ENCODE data around the gene INAFM1.

Gene INAFM1

DNA sequence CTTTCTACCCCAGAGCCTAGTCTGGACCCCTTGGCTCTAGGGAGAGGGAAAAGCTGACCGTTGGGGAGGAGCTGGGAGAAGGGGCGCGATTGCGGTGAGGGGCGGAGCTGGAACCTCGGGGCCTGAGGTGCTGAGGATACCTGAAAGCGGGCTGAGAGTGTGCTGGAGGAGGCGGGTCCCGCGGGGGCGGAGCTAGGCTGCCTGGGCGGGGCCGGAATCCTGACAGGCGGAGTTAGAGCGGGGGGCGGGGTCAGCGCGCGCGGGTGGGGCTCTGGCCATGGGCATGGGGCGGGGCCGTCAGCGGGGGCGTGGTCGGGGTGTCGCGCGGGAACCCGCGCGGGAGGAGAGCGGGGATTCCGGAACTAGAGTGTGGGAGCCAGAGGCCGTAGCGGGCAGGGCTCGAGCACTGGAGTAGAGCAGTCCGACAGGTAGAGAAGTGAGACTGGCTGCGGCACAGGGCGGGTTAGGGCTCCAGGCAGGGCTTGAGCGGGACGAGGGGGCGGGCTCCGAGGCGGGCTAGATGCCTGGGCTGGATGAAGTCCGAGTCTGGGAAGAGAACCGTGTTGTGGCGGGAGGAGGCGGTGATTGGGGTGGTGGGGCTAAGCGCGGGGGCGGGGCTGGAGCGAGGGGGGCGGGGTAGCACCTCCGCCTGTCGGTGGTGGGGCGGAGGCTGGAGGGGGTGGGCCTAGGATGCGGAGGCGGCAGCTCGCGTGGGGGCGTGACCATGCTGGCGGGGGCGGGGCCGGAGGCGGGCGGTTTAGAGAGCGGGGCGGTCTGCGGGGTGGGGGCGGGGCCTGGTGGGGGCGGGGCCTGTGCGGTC, at the start of gene INAFM1:
TSS of gene INAFM1 (plus strand) at position 815 of the 820 bp plus-strand sequence. CDS start 35 bp downstream, outside the sequence.
- peak; percentile 95 for DNase-seq

DNA sequence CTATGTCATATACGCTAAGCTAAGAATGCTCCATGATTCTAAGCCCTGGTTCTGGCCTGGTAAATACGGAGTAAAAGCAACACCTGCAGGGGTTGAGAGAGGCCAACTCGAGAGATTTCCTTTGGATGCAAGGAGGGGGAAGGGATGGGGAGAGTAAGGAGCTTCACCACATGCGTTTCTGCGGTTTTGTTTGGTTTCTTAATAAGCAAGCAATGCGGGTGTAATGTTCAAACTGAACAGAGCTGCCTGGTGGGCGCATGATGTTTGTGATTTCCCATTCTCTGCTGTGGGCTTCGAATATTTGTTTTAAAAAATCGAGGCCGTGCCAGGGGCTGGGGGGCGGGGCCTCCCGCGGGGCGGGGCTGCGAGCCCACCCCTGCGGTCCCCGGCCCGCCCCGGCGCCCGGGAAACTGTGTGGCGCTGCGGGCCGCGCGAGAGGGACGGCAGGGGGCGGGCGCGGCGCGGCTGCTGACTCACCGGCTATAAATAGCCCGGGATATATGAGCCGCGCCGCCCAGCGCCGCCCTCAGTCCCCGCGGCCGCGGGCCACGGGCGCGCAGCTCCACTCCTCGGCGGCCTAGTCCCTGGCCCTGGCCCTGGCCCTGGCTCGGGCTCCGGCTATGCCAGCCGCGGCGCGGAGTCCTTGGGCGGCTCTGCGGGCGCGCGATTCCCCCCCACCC, 48.8 kb upstream of the INAFM1 start:
- peak; percentile 94 for DNase-seq

DNA sequence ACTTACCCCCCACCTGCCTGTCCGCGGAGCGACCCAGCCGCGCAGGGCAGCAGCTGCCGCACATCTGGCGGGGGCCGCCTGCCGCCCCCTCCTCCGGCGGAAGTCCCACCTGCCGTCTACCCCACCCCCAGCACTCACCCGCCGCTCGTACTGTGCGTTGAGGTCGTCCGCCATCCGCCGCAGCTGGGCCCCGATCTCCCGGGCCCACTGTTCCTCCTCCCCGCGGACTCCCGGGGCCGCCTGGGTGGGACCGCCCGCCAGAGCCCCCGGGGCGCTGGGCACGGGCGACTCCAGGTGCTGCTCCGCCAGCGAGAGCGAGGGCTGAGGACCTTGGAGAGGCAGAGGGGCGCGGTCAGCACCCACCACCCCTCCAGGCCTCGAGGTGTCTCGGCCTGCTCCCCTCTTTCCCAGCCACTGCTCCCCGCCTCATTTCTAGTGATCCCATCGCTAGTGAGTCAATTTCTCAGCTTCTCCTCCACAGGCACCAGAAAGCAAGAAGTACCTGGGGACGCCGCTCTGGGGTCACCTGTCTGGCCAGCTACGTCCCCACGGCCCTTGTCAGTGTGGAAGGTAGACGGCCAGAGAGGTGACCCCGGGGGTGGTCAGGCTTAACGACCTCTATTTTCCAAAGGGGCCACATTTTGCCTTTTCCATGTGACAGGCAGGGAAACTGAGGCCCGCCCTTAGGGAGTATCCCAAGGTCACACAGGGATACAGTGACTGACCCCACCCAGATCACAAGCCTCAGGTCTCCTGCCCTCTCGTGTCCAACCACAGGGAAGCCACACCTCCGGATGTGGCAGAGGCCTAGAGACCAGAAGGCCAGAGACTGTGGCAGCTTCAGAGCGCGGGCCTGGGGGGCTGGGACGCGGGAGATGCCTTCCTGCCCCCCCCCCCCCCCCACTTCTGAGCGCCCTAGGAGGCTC, 48.0 kb upstream of the INAFM1 start:
- DNase-seq = peak; percentile 61

DNA sequence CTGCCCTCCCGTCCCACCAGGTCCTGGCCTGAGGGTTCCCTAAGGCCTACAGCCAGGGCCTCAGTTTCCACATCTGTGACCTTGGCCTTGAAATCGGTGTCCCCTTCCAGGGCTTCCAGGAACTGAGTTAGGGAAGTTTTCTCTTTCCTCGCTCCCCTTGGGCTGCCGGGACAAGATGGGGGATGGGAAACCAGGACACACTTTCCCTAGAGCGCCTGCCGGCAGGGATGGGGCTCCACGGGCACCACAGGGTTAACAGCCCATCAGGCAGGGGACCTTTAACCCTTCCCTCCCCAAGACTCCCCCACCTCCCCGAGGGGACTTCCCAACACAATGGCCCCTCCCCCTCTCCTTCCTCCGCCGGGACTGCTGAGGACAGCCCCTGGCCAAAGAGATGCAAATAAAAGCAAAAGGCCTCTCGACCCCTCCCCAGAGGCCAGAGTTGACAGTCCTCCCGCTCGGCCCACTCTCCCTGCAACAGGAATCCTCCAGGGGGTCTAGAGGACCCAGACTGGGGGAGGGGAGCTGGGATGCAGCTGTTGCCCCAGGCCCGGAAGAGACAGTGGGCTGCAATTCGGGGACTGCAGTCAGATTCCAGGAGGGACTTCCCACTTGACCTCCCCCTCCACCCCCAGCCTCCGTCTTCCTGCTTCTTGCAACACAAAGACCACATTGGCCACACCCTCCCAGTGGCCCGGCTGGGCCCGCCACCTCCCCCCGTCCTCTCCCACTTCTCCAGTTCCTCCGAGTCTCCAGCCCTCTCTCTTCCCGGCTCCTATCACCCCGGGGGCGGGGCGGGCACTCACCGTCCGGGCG, 47.1 kb upstream of the INAFM1 start:
- DNase-seq = peak; percentile 74

DNA sequence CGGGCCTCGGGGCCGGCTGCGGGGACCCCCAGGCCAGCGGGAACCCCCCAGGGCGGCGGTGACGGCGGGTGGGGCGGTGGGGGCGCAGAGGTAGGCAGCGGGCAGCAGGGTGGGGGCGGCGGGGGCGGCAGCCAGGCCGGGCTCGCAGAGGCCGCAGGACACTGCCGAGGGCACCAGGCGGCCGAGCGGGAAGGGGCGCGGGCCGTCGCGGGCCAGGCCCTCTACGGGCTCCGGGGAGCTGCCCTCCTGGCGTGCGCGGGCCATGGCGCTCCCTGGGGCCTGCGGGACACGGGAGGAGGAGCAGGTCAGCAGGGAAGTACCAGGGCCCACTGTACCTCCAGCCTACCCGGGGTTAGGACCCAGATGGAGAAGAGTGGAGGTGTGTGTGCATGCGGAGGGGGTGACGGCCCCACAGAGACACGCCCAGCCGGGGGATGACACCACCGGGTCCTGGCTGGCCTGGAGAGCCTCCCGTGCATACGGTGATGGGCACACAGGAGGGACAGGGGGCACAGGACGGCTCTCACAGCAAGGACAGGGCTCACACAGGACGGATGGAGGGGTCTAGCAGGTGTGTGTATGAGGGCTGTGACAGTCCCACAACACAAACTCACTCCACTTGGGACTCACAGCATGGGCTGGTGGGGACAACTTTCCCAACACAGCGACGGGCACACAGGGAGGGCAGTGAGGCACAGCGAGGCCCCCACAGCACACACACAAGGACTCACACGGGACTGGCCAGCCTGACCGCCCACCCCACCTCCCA, 46.3 kb upstream of the INAFM1 start:
- DNase-seq = peak; percentile 35

DNA sequence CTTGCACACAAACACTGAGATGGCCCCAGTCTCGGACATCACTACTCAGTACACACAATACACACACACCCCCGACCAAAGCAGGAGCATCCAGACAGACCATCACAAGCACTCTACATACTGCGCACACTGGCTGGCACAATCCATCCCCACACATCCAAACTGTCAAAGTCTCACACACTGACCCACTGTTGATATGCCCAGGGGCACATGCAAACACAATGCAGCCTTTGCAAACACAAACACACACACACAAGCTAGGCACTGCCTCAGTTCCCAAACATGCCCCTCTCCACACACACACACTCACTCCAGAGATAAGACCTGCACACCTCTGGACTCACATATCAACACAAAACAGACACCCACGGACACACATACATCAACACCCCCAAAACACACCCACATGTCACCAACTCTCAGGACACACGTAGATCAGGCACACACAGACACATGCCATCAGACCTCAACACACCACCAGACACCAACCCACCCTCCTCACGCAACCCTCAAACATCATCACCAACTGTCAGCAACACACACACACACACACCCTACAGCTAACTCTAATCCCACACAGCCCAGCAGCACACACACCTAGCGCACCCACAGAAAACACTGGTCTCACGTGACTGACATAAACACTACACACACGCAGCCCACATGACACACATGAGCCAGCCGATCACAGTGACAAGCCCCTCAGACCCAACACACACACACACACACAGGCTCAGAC, 45.6 kb upstream of the INAFM1 start:
- peak; percentile 49 for DNase-seq

DNA sequence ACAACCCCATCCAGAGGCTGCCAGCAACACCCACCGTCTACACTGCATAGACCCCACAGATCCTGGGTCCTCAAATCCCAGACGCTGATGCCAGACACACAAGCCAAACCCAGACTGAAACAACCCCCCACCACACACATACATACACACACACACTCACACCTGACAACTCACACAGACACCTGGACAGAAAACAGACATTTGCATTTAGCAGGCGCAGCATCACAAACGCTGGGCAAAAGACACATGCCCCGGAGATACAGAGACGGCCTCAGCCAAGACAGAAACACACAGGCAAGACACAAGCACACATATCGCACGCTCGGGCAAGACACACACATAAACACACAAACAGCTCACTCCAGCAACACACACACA, 45.0 kb upstream of the INAFM1 start:
- peak; percentile 49 for DNase-seq

DNA sequence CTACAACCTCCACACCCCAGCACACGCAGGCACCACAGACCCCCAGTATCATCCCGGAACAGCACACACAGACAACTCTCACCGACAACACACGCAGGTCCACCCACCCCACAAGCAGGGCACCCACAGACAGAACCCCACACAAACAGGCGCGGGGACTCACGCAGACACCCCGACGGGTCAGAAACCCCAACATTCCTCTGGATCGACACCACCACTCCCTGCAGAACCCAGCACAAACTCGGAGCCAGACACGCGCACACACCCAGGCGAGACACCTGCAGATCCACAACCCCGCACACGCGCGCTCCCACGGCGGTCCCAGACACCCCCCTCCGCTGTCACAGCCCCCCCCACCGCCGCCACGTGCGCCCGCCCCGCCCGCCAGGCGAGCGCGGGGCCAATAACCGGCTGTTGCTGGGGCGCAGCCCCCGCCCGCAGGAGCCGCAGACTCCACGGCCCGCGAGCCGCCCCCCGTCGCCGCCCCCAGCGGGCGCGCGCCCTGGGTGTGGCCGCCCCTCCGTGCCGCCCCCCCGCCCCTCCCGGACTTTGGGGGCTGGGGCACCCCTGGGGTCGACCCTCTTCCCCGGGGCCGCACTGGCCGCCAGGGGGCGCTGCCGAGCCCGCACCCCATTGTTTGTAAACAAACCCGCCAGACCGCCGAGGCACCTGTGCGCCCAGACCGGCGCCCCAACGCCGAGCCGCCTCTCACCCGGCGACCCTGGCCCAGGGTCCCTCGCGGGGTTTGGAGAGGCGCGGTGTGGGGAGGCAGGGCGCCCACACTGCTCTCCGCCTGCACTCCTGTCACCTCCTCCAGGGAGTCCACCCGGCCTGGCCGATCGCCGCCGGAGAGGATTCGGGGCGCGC, 44.4 kb upstream of the INAFM1 start:
- peak; percentile 60 for DNase-seq

DNA sequence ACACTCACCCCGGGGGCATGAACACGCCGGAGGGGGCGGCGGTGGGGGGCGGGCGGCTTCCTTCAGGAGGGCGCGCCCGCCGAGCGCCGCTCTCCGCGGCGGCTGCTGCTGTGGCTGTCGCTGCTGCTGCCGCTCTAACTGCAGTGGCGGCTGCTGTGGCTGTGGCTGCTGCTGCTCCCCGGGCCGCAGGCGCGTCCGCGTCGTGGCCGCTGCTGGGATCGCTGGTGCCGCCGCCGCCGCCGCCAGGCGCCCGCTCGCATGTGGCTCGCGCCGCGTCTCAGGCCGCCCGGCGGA, 43.8 kb upstream of the INAFM1 start, which contains the start of gene BBC3:
TSS of gene BBC3 (minus strand) at position 279 of the 294 bp plus-strand sequence. CDS start 2,768 bp downstream, outside the sequence.
- DNase-seq = no peak

DNA sequence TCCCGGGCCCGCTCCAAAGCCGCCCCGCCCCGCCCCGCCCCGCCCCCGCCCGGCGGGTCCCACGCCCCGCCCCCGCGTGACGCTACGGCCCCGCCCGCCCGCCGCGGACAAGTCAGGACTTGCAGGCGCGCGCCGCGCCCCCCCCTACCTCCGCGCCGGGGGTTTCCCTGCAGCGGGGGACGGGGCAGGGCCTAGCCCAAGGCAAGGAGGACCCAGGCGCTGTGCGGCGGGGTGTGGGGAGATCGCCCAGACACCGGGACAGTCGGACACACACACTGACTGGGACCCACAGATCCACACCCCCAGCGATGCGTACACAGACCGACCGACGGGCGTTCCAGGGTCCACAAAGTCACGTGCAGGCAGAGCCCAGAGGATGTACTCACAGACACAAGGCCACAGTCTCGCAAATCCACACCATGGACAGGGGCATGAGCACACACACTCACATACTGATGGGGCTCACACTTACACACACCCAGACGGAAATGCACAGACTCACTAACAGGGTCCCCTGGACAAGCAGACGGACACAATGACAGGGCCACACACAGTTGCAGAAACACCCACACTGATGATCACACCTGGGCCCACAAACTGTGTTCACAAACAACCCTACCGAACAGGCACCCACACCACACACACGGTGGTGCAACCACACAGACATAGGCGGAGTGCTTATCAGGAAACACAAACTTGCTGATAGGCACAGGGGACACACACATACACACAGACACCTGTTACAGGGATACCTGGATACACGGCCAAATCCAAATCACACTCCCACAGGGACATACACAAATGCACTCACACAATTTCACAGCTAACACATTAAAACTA, 43.2 kb upstream of the INAFM1 start:
- peak; percentile 80 for DNase-seq

DNA sequence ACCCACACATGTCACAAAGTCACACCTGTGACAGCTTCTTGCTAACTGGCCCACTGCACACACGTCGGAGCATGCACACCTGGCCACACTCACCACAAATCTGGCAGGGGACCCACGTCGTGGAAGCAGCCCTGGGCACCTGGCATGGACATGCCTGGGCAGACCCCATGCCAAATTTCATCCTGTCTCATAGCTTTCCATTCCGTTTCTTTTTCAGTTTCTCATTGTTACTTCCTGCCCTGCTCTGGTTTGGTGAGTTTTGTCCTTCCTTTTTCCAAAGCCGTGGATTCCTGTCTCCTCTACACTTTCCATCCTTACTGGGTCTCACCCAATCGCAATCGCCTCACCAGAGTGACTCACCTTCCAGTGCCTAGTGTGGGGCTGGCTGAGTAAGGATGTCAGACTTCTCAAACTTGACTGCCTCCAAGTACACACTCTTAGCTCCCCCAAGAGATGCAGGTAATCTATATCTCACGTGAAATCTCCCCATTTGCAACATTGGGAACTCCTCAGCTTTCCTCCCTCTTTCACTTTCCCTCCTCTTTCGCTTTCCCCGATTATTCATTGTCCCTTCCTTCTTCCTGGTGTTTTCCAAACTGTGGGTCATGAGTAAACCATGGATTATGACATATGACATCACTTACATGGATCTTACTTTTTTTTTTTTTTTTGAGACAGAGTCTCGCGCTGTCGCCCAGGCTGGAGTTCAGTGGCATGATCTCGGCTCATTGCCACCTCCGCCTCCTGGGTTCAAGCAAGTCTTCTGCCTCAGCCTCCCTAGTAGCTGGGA, 42.1 kb upstream of the INAFM1 start:
- no peak for DNase-seq

DNA sequence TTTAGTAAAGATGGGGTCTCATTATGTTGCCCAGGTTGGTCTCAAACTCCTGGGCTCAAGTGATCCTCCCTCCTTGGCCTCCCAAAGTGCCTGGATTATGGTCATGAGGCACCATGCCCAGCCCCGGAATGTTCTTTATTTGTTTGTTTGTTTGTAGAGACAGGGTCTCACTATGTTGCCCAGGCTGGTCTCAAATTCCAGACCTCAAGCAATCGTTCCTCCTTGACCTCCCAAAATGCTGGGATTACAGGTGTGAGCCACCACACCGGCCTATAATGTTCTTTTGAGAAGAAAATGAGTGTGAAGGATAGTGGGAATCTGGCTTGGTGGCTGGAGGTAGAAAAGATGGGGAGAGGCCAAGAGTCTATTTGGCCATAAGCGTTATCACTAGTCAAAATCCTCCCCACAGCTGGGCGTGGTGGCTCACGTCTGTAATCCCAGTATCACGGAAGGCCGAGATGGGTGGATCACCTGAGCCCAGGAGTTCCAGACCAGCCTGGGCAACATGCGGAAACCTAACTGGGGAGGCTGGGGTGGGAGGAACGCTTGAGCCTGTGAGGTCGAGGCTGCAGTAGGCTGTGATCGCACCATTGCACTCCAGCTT, 38.5 kb upstream of the INAFM1 start:
- DNase-seq = no peak

DNA sequence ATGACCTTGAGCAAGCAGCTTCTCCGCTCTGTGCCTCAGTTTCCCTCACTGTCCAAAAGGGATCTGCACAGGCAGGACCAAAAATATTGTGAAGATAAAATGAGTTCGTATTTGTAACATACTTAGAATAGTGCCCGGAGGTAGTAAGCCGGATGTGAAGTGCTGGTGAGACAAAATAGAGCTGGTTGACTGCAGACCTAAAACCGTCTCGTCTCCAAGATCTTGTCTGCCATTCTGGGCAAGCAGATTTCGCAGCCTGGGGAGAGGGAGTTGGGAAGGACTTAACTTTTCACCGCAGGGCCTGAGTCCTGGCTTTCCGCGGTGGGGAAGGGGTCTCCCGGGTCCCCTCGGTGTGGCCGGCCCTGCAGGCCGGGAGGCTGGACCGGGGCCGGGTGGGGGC, 35.5 kb upstream of the INAFM1 start:
- DNase-seq = peak; percentile 39

DNA sequence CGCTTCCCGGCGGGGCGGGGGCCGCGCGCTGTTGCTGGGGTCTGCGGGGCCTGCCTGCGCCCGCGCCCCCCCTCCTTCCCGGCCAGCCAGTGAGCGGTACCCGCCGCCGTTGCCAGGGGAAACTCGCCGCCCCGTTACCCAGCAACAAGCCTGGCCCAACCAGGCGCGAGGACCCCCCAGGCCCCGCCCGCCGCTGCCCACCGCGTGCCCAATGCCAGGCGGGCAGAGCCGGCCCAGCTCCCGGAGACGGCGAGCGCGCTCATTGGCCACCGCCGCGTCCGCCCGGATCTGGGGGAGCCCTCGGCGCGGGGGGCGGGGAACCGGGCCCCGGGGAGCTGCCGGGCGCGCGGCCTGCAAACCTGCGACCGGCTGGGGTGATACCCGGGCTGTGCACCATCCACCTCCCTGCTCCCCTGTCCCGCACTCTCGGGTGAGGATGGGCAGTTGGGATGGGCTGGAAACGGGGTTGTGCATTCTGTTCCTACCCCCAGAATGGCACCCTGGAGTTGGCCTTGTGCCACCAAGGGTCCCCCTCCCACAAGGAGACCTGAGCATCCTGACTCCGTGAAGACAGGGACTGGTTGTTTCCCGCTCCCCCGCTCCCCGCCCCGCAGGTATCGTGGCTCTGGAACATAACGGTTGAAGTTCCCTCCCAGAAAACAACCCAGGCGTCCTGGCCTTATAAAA, 34.9 kb upstream of the INAFM1 start:
- DNase-seq = peak; percentile 65

DNA sequence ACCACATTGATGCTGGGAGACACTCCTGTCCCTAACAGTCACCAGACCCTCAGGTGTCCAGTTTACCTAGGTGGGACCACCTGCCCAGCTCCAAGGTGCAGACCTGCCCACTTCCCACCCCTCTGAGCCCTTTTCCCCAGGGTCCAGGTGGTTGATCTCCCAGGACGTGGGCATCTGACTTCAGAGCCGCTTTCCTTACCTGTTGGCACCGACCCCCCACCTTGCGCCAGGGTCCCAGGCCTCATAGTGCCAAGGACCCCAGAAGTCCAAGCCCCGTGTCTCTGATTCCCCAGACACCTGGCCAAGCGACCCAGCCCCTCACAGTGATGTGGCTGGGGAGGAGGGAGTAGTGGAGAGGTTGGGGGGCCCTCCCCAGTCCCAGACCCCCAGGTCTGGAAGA, 34.1 kb upstream of the INAFM1 start:
- no peak for DNase-seq

DNA sequence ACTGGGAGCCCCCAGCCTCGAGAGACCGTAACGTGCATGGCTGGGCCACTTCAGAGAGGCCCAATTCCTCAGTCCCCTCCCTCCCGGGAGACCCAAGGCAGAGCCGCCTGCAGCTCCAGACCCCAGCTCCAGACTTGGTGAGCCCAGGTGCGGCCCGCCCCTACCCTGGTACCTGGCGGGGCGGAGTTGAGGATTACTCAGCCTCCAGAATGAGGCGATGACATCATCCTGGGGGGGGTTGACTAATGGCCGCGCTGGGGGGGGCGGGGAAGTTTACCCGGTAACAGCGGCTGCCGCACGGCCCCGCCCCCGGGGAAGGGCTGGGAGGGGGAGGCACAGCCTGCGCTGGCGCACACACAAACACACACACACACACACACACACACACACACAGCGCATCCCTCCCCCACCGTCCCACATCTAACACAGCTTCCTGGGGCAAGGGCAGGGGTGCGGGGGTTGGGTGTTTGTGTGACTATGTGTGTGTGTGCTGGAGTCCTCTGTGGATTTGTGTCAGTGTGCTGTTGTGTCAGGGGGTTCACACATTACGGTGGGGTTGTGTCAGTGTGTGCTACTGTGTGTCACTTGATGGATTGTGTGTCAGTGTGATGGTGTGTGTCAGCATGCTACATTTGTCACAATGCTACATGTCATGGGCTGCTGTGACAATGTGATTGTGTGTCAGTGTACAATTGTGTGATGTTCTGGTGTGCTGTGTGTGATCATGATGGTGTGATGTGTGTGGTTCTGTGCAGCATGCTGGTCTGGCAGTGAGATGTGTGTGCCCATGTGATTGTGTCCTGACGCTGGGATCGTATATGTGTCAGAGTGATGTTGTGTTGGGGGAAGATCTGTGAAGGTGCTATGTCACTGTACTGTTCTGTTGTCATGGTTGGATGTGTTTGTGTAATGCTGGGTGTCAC, 33.4 kb upstream of the INAFM1 start:
- DNase-seq = peak; percentile 75
